Measurements from ENCODE around the gene TTC12.

DNA sequence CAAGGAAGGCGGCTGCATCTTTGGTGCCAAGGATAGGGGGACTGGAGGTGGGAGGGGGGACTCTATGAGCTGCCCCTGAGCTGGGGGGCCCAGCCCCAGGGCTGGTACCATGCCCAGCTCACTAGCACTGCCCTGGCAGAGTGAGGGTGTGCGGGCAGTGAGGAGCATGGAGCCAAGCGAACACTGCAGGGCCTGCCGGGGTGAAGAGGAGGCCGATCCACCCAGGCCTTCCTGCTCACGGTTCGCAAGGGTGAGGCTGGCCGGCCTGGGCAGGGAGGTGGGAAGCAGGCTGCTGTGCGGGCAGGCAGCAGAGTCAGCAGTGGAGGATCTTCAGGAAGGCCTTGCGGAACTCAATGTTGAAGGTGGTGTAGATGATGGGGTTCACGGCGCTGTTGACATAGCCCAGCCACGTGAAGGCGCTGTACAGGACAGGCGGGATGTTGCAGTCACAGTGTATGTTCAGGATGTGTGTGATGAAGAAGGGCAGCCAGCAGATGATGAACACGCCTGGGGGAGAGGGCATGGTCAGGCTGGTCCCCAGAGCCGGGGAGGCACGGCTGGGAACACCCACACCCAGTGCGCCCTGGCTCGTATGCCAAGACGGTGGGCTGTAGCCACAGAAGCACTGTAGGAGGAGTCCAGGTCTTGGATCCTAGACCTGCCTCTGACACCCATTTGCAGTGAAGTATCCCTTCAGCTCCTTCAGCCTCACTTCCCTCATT lies 96.2 kb downstream of the TTC12 start:
- TF ChIP-seq, protein P1, sequence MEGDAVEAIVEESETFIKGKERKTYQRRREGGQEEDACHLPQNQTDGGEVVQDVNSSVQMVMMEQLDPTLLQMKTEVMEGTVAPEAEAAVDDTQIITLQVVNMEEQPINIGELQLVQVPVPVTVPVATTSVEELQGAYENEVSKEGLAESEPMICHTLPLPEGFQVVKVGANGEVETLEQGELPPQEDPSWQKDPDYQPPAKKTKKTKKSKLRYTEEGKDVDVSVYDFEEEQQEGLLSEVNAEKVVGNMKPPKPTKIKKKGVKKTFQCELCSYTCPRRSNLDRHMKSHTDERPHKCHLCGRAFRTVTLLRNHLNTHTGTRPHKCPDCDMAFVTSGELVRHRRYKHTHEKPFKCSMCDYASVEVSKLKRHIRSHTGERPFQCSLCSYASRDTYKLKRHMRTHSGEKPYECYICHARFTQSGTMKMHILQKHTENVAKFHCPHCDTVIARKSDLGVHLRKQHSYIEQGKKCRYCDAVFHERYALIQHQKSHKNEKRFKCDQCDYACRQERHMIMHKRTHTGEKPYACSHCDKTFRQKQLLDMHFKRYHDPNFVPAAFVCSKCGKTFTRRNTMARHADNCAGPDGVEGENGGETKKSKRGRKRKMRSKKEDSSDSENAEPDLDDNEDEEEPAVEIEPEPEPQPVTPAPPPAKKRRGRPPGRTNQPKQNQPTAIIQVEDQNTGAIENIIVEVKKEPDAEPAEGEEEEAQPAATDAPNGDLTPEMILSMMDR (conservative IDR thresholded peaks at IDR 0.05), result no peak
- no peak for TF ChIP-seq EZH2 (IDR thresholded peaks at IDR 0.05; ENCODE audit: low read depth)
